HG02588 (cell line): ENCODE results near the gene FAM114A1.

ENCODE experiments used
- ATAC-seq: cut with Tn5 transposase; IDR thresholded peaks from one replicate; pipeline ENCODE4 v1.9.1; 2021; ENCODE audit warnings: mild to moderate bottlenecking, moderate library complexity; ENCODE audit not compliant: unreplicated experiment

The FAM114A1 gene

GRCh38 chr4:38867478-38868058 lies at the start of gene FAM114A1:
Gene FAM114A1 (plus strand): TSS chr4:38867806. CDS start chr4:38878079, 10,273 bp downstream.
- ATAC-seq = peak; percentile 87

GRCh38 chr4:38818441-38818976 lies 49.1 kb upstream of the FAM114A1 start:
- ATAC-seq = peak; percentile 43

GRCh38 chr4:38819569-38819968 lies 48.0 kb upstream of the FAM114A1 start:
- no peak for ATAC-seq

GRCh38 chr4:38820329-38821061 lies 47.1 kb upstream of the FAM114A1 start:
- peak; percentile 48 for ATAC-seq

GRCh38 chr4:38821739-38822138 lies 45.9 kb upstream of the FAM114A1 start:
- ATAC-seq = no peak

GRCh38 chr4:38822748-38823303 lies 44.8 kb upstream of the FAM114A1 start:
- no peak for ATAC-seq

GRCh38 chr4:38823766-38824165 lies 43.8 kb upstream of the FAM114A1 start:
- ATAC-seq = no peak

GRCh38 chr4:38829237-38829636 lies 38.4 kb upstream of the FAM114A1 start:
- ATAC-seq = no peak

- no peak for ATAC-seq
These were observed 36.0 kb upstream of the FAM114A1 start for GRCh38 chr4:38831653-38832052.

GRCh38 chr4:38832206-38832605 lies 35.4 kb upstream of the FAM114A1 start:
- no peak for ATAC-seq

- ATAC-seq = no peak
These were observed 34.7 kb upstream of the FAM114A1 start for GRCh38 chr4:38832624-38833528.

- no peak for ATAC-seq
These were observed 33.0 kb upstream of the FAM114A1 start for GRCh38 chr4:38834570-38834969.

GRCh38 chr4:38837334-38837733 lies 30.3 kb upstream of the FAM114A1 start:
- ATAC-seq = no peak

GRCh38 chr4:38837849-38838248 lies 29.8 kb upstream of the FAM114A1 start:
- ATAC-seq = no peak

GRCh38 chr4:38842994-38843393 lies 24.6 kb upstream of the FAM114A1 start:
- ATAC-seq = no peak

GRCh38 chr4:38846015-38846414 lies 21.6 kb upstream of the FAM114A1 start:
- no peak for ATAC-seq

- ATAC-seq = no peak
These were observed 12.1 kb upstream of the FAM114A1 start for GRCh38 chr4:38855466-38855865.

- no peak for ATAC-seq
These were observed 11.6 kb upstream of the FAM114A1 start for GRCh38 chr4:38856046-38856445.

- peak; percentile 42 for ATAC-seq
These were observed 10.9 kb upstream of the FAM114A1 start, which contains the start of gene TLR6 for GRCh38 chr4:38856524-38857337. Gene TLR6 (minus strand): TSS chr4:38856817. CDS start chr4:38829473, 27,344 bp downstream.
